ENCODE measurements around the gene TIMM13.
"Not testable (repeated sequence)": the region's sequence is repeated elsewhere in the genome, so short reads cannot be mapped to it uniquely, and the experiment has no call there.

GRCh38 chr19:2463694-2464093, 36.3 kb upstream of the TIMM13 start:
- not testable (repeated sequence) for TF ChIP-seq CTCF (IDR thresholded peaks at IDR 0.05; ENCODE audit: poor library complexity); EZH2 (IDR thresholded peaks at IDR 0.05; ENCODE audit: borderline replicate concordance)

All from hepatocyte (in vitro differentiated cells).